Suppressor macrophage (primary cell): ENCODE measurements around the gene ZNF253.
"Not testable (repeated sequence)": the region's sequence is repeated elsewhere in the genome, so short reads cannot be mapped to it uniquely, and the experiment has no call there.

ENCODE experiments used
- DNase-seq, 4 experiments: peaks; one replicate each; pipeline ENCODE4 v3.0.0-alpha.2; 2020 to 2022

Gene ZNF253

GRCh38 chr19:19900139-19900728 is 34.6 kb downstream of the ZNF253 start:
- DNase-seq, result no peak

GRCh38 chr19:19900729-19901444 is 35.2 kb downstream of the ZNF253 start, which contains the start of gene ZNF93:
Gene ZNF93, plus strand, starts transcription at chr19:19900946. Its CDS starts 143 bp downstream, at chr19:19901089.
- DNase-seq, result peak; percentile 93 to 96 (median 95)

GRCh38 chr19:19907551-19907950 is 41.9 kb downstream of the ZNF253 start:
- not testable (repeated sequence) for DNase-seq

GRCh38 chr19:19909654-19910053 is 44.0 kb downstream of the ZNF253 start:
- no peak for DNase-seq

- DNase-seq, result no peak
These were observed 45.5 kb downstream of the ZNF253 start for GRCh38 chr19:19911150-19911549.

GRCh38 chr19:19914596-19914995 is 48.9 kb downstream of the ZNF253 start:
- no peak for DNase-seq

- DNase-seq, result not testable (repeated sequence)
These were observed 64.7 kb downstream of the ZNF253 start for GRCh38 chr19:19930417-19930816.

GRCh38 chr19:19933432-19934314 is 68.0 kb downstream of the ZNF253 start:
- DNase-seq, result peak in 1 of 4 experiments; percentile 1

- DNase-seq, result no peak
These were observed 71.7 kb downstream of the ZNF253 start for GRCh38 chr19:19937403-19937802.

- DNase-seq, result no peak
These were observed 72.8 kb downstream of the ZNF253 start for GRCh38 chr19:19938449-19938848.

GRCh38 chr19:19943848-19944582 is 78.3 kb downstream of the ZNF253 start:
- no peak for DNase-seq
